ENCODE data around the gene CCDC71.
A peak's percentile ranks its signal among the peaks of the same experiment; 100 is the strongest.

Gene CCDC71

GRCh38 chr3:49165771-49166751, at the start of gene CCDC71:
Gene CCDC71, minus strand, starts transcription at chr3:49166331. Its CDS starts 2,123 bp downstream, at chr3:49164208.
- DNase-seq (ENCODE audit: extremely low spot score), result peak; percentile 91
- ChIA-PET CTCF (no interaction called here), POLR2A (interaction anchor here (1.5 kb wide), 1 partner anchor 45 kb away, joined by 7 read pairs; the partner anchor contains the start of gene USP19)
- TF ChIP-seq L3MBTL2 (conservative IDR thresholded peaks at IDR 0.05) (peak; percentile 62), HDGF (IDR thresholded peaks at IDR 0.05; ENCODE audit: borderline replicate concordance) (no peak), ELF4 (IDR thresholded peaks at IDR 0.05) (peak; percentile 81), CTBP1 (IDR thresholded peaks at IDR 0.05; ENCODE audit: borderline replicate concordance) (no peak; the same call in 1 of the 2 replicates), FOXK2 (IDR thresholded peaks at IDR 0.05) (no peak)

- POLR2A ChIA-PET, result no interaction called here
- DNase-seq (ENCODE audit: extremely low spot score), result no peak
- no peak for TF ChIP-seq NFRKB (IDR thresholded peaks at IDR 0.05)
- no peak for TF ChIP-seq ARNT (IDR thresholded peaks at IDR 0.05)
- CTCF ChIA-PET, result no interaction called here
These were observed 47.9 kb upstream of the CCDC71 start for GRCh38 chr3:49213998-49214397.

- no peak for DNase-seq (ENCODE audit: extremely low spot score)
- POLR2A ChIA-PET, result no interaction called here
- TF ChIP-seq BHLHE40 (IDR thresholded peaks at IDR 0.05; ENCODE audit: borderline replicate concordance) (no peak), LEF1 (IDR thresholded peaks at IDR 0.05; ENCODE audit: borderline replicate concordance) (no peak), SUZ12 (IDR thresholded peaks at IDR 0.05) (no peak), TARDBP (IDR thresholded peaks at IDR 0.05) (no peak), NFRKB (IDR thresholded peaks at IDR 0.05) (no peak), ARNT (IDR thresholded peaks at IDR 0.05) (no peak), FOXA1 (IDR thresholded peaks at IDR 0.05) (no peak), ZNF384 (IDR thresholded peaks at IDR 0.05) (no peak)
- TF ChIP-seq, protein P1, sequence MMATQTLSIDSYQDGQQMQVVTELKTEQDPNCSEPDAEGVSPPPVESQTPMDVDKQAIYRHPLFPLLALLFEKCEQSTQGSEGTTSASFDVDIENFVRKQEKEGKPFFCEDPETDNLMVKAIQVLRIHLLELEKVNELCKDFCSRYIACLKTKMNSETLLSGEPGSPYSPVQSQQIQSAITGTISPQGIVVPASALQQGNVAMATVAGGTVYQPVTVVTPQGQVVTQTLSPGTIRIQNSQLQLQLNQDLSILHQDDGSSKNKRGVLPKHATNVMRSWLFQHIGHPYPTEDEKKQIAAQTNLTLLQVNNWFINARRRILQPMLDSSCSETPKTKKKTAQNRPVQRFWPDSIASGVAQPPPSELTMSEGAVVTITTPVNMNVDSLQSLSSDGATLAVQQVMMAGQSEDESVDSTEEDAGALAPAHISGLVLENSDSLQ (IDR thresholded peaks at IDR 0.05), result no peak
- CTCF ChIA-PET, result no interaction called here
These were observed 47.4 kb upstream of the CCDC71 start for GRCh38 chr3:49213541-49213943.

- CTCF ChIA-PET, result no interaction called here
- no peak for TF ChIP-seq FOXM1 (IDR thresholded peaks at IDR 0.05; ENCODE audit: borderline replicate concordance)
- TF ChIP-seq ARNT (IDR thresholded peaks at IDR 0.05), result no peak
- TF ChIP-seq L3MBTL2 (conservative IDR thresholded peaks at IDR 0.05), result no peak
- no peak for TF ChIP-seq BHLHE40 (IDR thresholded peaks at IDR 0.05; ENCODE audit: borderline replicate concordance)
- no peak for TF ChIP-seq ZNF384 (IDR thresholded peaks at IDR 0.05)
- TF ChIP-seq, protein P1 (IDR thresholded peaks at IDR 0.05), result no peak
- TF ChIP-seq SP1 (IDR thresholded peaks at IDR 0.05), result no peak
- no peak for TF ChIP-seq FOXA1 (IDR thresholded peaks at IDR 0.05)
- TF ChIP-seq LEF1 (IDR thresholded peaks at IDR 0.05; ENCODE audit: borderline replicate concordance), result no peak
- TF ChIP-seq NFRKB (IDR thresholded peaks at IDR 0.05), result no peak
- TF ChIP-seq ELF4 (IDR thresholded peaks at IDR 0.05), result no peak
- TF ChIP-seq TARDBP (IDR thresholded peaks at IDR 0.05), result no peak
- TF ChIP-seq CTBP1 (IDR thresholded peaks at IDR 0.05; ENCODE audit: borderline replicate concordance), result no peak
- TF ChIP-seq HDGF (IDR thresholded peaks at IDR 0.05; ENCODE audit: borderline replicate concordance), result no peak
- no peak for TF ChIP-seq SUZ12 (IDR thresholded peaks at IDR 0.05)
- no peak for TF ChIP-seq FOXK2 (IDR thresholded peaks at IDR 0.05)
- no peak for DNase-seq (ENCODE audit: extremely low spot score)
- POLR2A ChIA-PET, result no interaction called here
These were observed 33.8 kb upstream of the CCDC71 start for GRCh38 chr3:49199900-49200281.

DNA sequence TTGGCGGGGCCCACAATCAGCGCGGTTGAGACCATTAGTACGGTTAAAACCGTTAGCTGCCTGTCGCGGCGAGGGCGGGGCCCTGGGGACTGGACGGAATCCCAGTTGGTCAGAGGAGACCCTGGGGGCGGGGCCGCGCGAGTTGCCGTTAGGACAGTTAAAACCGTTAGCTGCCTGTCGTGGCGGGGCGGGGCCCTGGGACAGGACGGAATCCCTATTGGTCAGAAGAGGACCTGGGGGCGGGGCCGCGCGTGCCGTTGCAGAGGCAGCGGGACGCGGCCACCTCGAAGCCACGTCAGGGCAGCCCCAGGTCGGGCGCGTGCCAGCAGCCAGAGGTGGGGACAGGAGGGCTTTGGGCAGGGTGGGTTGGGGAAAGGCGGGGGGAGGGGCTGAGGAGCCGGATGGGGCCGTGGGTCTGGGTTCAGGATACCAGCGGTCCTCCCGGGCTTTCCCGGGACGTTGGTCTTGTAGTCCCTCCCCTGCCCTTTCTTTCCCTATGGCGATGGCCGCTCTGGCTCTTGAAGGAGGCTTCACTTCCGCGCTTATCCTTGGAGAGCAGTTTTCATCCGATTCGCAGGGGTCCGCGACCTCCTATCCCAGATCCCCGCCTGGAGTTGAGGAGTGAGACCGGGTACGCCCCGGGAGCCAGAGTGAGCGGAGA, 33.2 kb upstream of the CCDC71 start:
- no peak for TF ChIP-seq HDGF (IDR thresholded peaks at IDR 0.05; ENCODE audit: borderline replicate concordance)
- no peak for DNase-seq (ENCODE audit: extremely low spot score)
- ChIA-PET CTCF (no interaction called here), POLR2A (no interaction called here)

- CTCF ChIA-PET, result no interaction called here
- no peak for DNase-seq (ENCODE audit: extremely low spot score)
- no peak for TF ChIP-seq CTBP1 (IDR thresholded peaks at IDR 0.05; ENCODE audit: borderline replicate concordance)
- TF ChIP-seq L3MBTL2 (conservative IDR thresholded peaks at IDR 0.05), result no peak
- POLR2A ChIA-PET, result no interaction called here
These were observed 32.6 kb upstream of the CCDC71 start for GRCh38 chr3:49198611-49199230.

DNA sequence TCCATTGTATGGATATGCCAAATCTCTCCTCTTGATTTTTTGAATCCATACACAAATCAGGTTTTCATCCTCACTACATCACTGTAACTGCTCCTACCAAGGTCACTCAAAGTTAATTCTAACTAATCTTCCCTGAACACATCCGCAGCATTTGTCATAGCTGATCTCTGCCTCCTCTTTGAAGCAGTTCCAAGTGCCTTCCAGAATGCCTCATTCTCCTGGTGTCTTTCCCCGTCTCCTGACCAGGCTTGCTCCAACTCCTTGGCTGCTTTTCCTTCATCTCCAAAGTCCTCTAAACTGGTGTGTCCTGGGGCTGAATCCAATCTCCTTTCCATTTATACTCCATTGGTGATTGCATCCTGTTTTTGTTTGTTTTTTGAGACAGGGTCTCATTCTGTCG, 32.0 kb upstream of the CCDC71 start:
- TF ChIP-seq SUZ12 (IDR thresholded peaks at IDR 0.05) (no peak), ZNF384 (IDR thresholded peaks at IDR 0.05) (no peak), NFRKB (IDR thresholded peaks at IDR 0.05) (no peak), LEF1 (IDR thresholded peaks at IDR 0.05; ENCODE audit: borderline replicate concordance) (no peak), ARNT (IDR thresholded peaks at IDR 0.05) (no peak), CTBP1 (IDR thresholded peaks at IDR 0.05; ENCODE audit: borderline replicate concordance) (no peak), FOXA1 (IDR thresholded peaks at IDR 0.05) (no peak), FOXM1 (IDR thresholded peaks at IDR 0.05; ENCODE audit: borderline replicate concordance) (no peak), FOXK2 (IDR thresholded peaks at IDR 0.05) (no peak), SP1 (IDR thresholded peaks at IDR 0.05) (no peak), ELF4 (IDR thresholded peaks at IDR 0.05) (no peak), BHLHE40 (IDR thresholded peaks at IDR 0.05; ENCODE audit: borderline replicate concordance) (no peak), L3MBTL2 (conservative IDR thresholded peaks at IDR 0.05) (no peak), HDGF (IDR thresholded peaks at IDR 0.05; ENCODE audit: borderline replicate concordance) (no peak)
- TF ChIP-seq, protein P1 (IDR thresholded peaks at IDR 0.05), result no peak
- DNase-seq (ENCODE audit: extremely low spot score), result no peak
- ChIA-PET POLR2A (no interaction called here), CTCF (no interaction called here)

All from HEK293T (cell line).